Sigmoid colon (tissue), 4 donors: ENCODE data around the gene PPP2R2B.

ENCODE experiments used
- CTCF ChIP-seq, 4 experiments: fragments of 450-650 bp in 3 of 4; fragments of 200-600 bp in 1 of 4; IDR thresholded peaks; one replicate each; pipeline ENCODE4 v1.5.1; 2016 to 2019; ENCODE audit warnings: antibody characterized with exemption in 4 of 4, mild to moderate bottlenecking in 3 of 4, moderate library complexity in 2 of 4
- EP300 ChIP-seq, 4 donors: sonication (generic); formaldehyde crosslinking; IDR thresholded peaks; one replicate each; pipeline ENCODE4 v1.6.1; 2017; ENCODE audit warnings: antibody characterized with exemption in 4 of 4
- POLR2A ChIP-seq, 2 donors: fragments of 450-650 bp; IDR thresholded peaks; one replicate each; pipeline ENCODE4 v1.6.1; 2016; ENCODE audit warnings: antibody characterized with exemption in 2 of 2, mild to moderate bottlenecking in 2 of 2, moderate library complexity in 2 of 2

GRCh38 chr5:146791471-146791870, 87.1 kb downstream of the PPP2R2B start:
- TF ChIP-seq CTCF (IDR thresholded peaks at IDR 0.05) (no peak), POLR2A (IDR thresholded peaks at IDR 0.05) (no peak), EP300 (IDR thresholded peaks at IDR 0.05) (no peak)
